H9 (cell line): ENCODE results near the gene ABCB8. TPM values are rescaled to one million over a fixed set of nuclear protein-coding genes. Genes with fewer than 3 reads are reported as not detected.

Experiments used
- DNase-seq: peaks from one replicate; pipeline ENCODE4 v3.0.0-alpha.2; 2017
- H2AFZ ChIP-seq: one replicate; pipeline ENCODE4 v1.6.1; 2013; ENCODE audit warnings: mild to moderate bottlenecking, low read length, control low read depth, moderate library complexity
- H2AK5ac ChIP-seq: 2 replicates; pipeline ENCODE4 v1.6.1; 2013; ENCODE audit warnings: low read length, control low read depth, mixed read lengths; ENCODE audit not compliant: insufficient read length
- H2BK120ac ChIP-seq: one replicate; pipeline ENCODE4 v1.6.1; 2013; ENCODE audit warnings: low read depth, mild to moderate bottlenecking, low read length, control low read depth, inconsistent platforms; ENCODE audit not compliant: poor library complexity, severe bottlenecking
- H2BK12ac ChIP-seq: 2 replicates; pipeline ENCODE4 v1.6.1; 2013; ENCODE audit warnings: low read length, control low read depth, mixed read lengths, low read depth; ENCODE audit not compliant: insufficient read length
- H2BK15ac ChIP-seq: 2 replicates; pipeline ENCODE4 v1.6.1; 2013; ENCODE audit warnings: low read depth, low read length, control low read depth
- H2BK20ac ChIP-seq: one replicate; pipeline ENCODE4 v1.6.1; 2013; ENCODE audit warnings: low read depth, mild to moderate bottlenecking, low read length, control low read depth, inconsistent platforms; ENCODE audit not compliant: poor library complexity, severe bottlenecking
- H2BK5ac ChIP-seq: 2 replicates; pipeline ENCODE4 v1.6.1; 2013; ENCODE audit warnings: low read length, control low read depth, mixed read lengths; ENCODE audit not compliant: insufficient read length
- H3K14ac ChIP-seq: 2 replicates; pipeline ENCODE4 v1.6.1; 2013; ENCODE audit warnings: low read length, control low read depth; ENCODE audit not compliant: insufficient read depth
- H3K18ac ChIP-seq: 2 replicates; pipeline ENCODE4 v1.6.1; 2013; ENCODE audit warnings: low read depth, mild to moderate bottlenecking, mixed read lengths, low read length, control low read depth; ENCODE audit not compliant: insufficient read length
- H3K23ac ChIP-seq: 2 replicates; pipeline ENCODE4 v1.6.1; 2013; ENCODE audit warnings: low read length, control low read depth, mixed read lengths, low read depth; ENCODE audit not compliant: insufficient read length
- H3K23me2 ChIP-seq: 2 replicates; pipeline ENCODE4 v1.6.1; 2013; ENCODE audit warnings: low read depth, mild to moderate bottlenecking, mixed read lengths, low read length, control low read depth; ENCODE audit not compliant: insufficient read length, poor library complexity, severe bottlenecking
- H3K27ac ChIP-seq: 2 replicates; pipeline ENCODE4 v1.5.1; 2013; ENCODE audit warnings: low read length, control low read depth, mixed read lengths, low read depth; ENCODE audit not compliant: insufficient read length
- H3K27me3 ChIP-seq: 2 replicates; pipeline ENCODE4 v1.6.1; 2013; ENCODE audit warnings: low read length, control low read depth, inconsistent platforms; ENCODE audit not compliant: insufficient read depth
- H3K4ac ChIP-seq: 2 replicates; pipeline ENCODE4 v1.6.1; 2013; ENCODE audit warnings: low read depth, mild to moderate bottlenecking, control low read depth, inconsistent platforms, low read length, moderate library complexity
- H3K4me1 ChIP-seq: 2 replicates; pipeline ENCODE4 v1.6.1; 2013; ENCODE audit warnings: low read length, control low read depth, inconsistent platforms; ENCODE audit not compliant: insufficient read depth
- H3K4me2 ChIP-seq: 2 replicates; pipeline ENCODE4 v1.6.1; 2013; ENCODE audit warnings: low read length, control low read depth, mixed read lengths; ENCODE audit not compliant: insufficient read length, insufficient read depth
- H3K56ac ChIP-seq: 2 replicates; pipeline ENCODE4 v1.6.1; 2013; ENCODE audit warnings: low read depth, mild to moderate bottlenecking, mixed read lengths, low read length, control low read depth; ENCODE audit not compliant: insufficient read length
- H3K79me1 ChIP-seq: 2 replicates; pipeline ENCODE4 v1.6.1; 2013; ENCODE audit warnings: low read depth, mild to moderate bottlenecking, moderate library complexity, low read length, control low read depth, inconsistent platforms; ENCODE audit not compliant: insufficient read depth, poor library complexity, severe bottlenecking
- H3K79me2 ChIP-seq: 2 replicates; pipeline ENCODE4 v1.6.1; 2013; ENCODE audit warnings: low read length, control low read depth, inconsistent platforms; ENCODE audit not compliant: insufficient read depth
- H3K9ac ChIP-seq: 2 replicates; pipeline ENCODE4 v1.6.1; 2013; ENCODE audit warnings: low read length, control low read depth, mixed read lengths; ENCODE audit not compliant: insufficient read length; ENCODE audit errors: extremely low read depth
- H3K9me3 ChIP-seq: one replicate; pipeline ENCODE4 v1.6.1; 2013; ENCODE audit warnings: low read depth, low read length, inconsistent platforms; ENCODE audit not compliant: control insufficient read depth
- H3T11ph ChIP-seq: one replicate; pipeline ENCODE4 v1.6.1; 2013; ENCODE audit warnings: mild to moderate bottlenecking, low read length, control low read depth, inconsistent platforms
- H4K20me1 ChIP-seq: one replicate; pipeline ENCODE4 v1.6.1; 2013; ENCODE audit not compliant: control insufficient read depth, insufficient read length, insufficient read depth
- H4K5ac ChIP-seq: 2 replicates; pipeline ENCODE4 v1.6.1; 2013; ENCODE audit warnings: low read depth, mild to moderate bottlenecking, mixed read lengths, low read length, control low read depth; ENCODE audit not compliant: insufficient read length
- H4K8ac ChIP-seq: replicated peaks from 2 replicates; pipeline ENCODE4 v1.6.1; 2013; ENCODE audit warnings: low read length, control low read depth, mixed read lengths, low read depth; ENCODE audit not compliant: insufficient read length
- H4K91ac ChIP-seq: 2 replicates; pipeline ENCODE4 v1.6.1; 2013; ENCODE audit warnings: low read depth, mild to moderate bottlenecking, moderate library complexity, mixed read lengths, low read length, control low read depth; ENCODE audit not compliant: insufficient read length
- H3K27ac Mint-ChIP-seq, 3 experiments: 2 replicates in 2 of 3; 3 replicates in 1 of 3; pipeline ENCODE4 v1.8.0; 2020 to 2021; ENCODE audit warnings: mixed read lengths in 3 of 3, mild to moderate bottlenecking in 1 of 3, moderate library complexity in 1 of 3
- H3K27me3 Mint-ChIP-seq: 2 replicates; pipeline ENCODE4 v1.8.0; 2021; ENCODE audit warnings: low read depth, mild to moderate bottlenecking, moderate library complexity, mixed read lengths
- H3K36me3 Mint-ChIP-seq, 3 experiments: 2 replicates in 2 of 3; 3 replicates in 1 of 3; pipeline ENCODE4 v1.8.0; 2020 to 2021; ENCODE audit warnings: low read depth in 3 of 3, mixed read lengths in 3 of 3; ENCODE audit not compliant: insufficient read depth in 1 of 3
- H3K4me1 Mint-ChIP-seq, 2 experiments: 2 replicates each; pipeline ENCODE4 v1.8.0; 2020; ENCODE audit warnings: mixed read lengths in 2 of 2
- H3K4me3 Mint-ChIP-seq, 2 experiments: 2 replicates in 1 of 2; 3 replicates in 1 of 2; pipeline ENCODE4 v1.8.0; 2020 to 2021; ENCODE audit warnings: mild to moderate bottlenecking in 2 of 2, mixed read lengths in 2 of 2, moderate library complexity in 1 of 2
- H3K9me3 Mint-ChIP-seq, 2 experiments: 2 replicates in 1 of 2; 3 replicates in 1 of 2; pipeline ENCODE4 v1.8.0; 2020; ENCODE audit warnings: mild to moderate bottlenecking in 2 of 2, mixed read lengths in 2 of 2, moderate library complexity in 1 of 2
- CTCF ChIP-seq: fragments of 200-600 bp; sonication (generic); conservative IDR thresholded peaks from 3 replicates; pipeline ENCODE4 v1.8.0; 2021; ENCODE audit warnings: antibody characterized with exemption, mild to moderate bottlenecking
- WGBS: extraction: QIAGEN DNeasy Blood & Tissue Kit; methylation state at CpG from one replicate; pipeline ENCODE4 v1.1.7; 2013; ENCODE audit warnings: missing lambda C conversion rate, low lambda C conversion rate, mixed read lengths; ENCODE audit not compliant: insufficient read length; ENCODE audit errors: extremely low coverage; 5-methylcytosine and 5-hydroxymethylcytosine counted together
- total RNA-seq: library from RNA; stranded (reverse); gene quantifications from 2 replicates; pipeline ENCODE4 v1.2.1, GENCODE V29; 2021

The ABCB8 gene
- total RNA-seq, 1 experiment from 2014 or later: 22.1 TPM

- H3K4me2 ChIP-seq: peak overlapping the region; percentile 17
- H4K91ac ChIP-seq: no peak overlapping the region
- no peak overlapping the region for H3K27ac ChIP-seq
These were observed 9.7 kb upstream of the ABCB8 start for GRCh38 chr7:151018421-151019129.

More at GRCh38 chr7:151018421-151019129, 9.7 kb upstream of the ABCB8 start:
- Histone ChIP-seq H3T11ph (no peak overlapping the region), H3K9me3 (no peaks in the 10 kb centered on the region), H3K23ac (no peak overlapping the region), H3K9ac (no peak overlapping the region), H3K56ac (no peak overlapping the region), H3K14ac (peak overlapping the region; percentile 7; the same call in 1 of the 2 replicates), H2BK5ac (no peak overlapping the region), H2BK20ac (no peak overlapping the region), H4K8ac (no peak overlapping the region), H3K4ac (no peak overlapping the region), H3K79me2 (no peaks in the 10 kb centered on the region), H2BK120ac (no peak overlapping the region), H4K20me1 (no peaks in the 10 kb centered on the region), H3K23me2 (peaks cover 3% of the 10 kb centered on the region), H2AFZ (no peak overlapping the region), H3K18ac (peak overlapping the region; percentile 19), H2AK5ac (no peak overlapping the region), H3K4me1 (peaks cover 6% of the 10 kb centered on the region; the same call in 1 of the 2 replicates), H4K5ac (no peak overlapping the region), H3K79me1 (no peaks in the 10 kb centered on the region), H3K27me3 (peaks cover 6% of the 10 kb centered on the region; the same call in 1 of the 2 replicates), H2BK15ac (no peak overlapping the region), H2BK12ac (no peak overlapping the region)
- DNase-seq: peak; percentile 62
- H3K9me3 Mint-ChIP-seq: peaks cover 0 to 9% of the 10 kb centered on the region in 2 experiments; a peak in 2 of 5 replicates
- TF ChIP-seq CTCF: no peak; the same call in 2 of the 3 replicates
- no CpG with 5 or more reads among the region's 82 CpGs for WGBS
- peaks cover 20 to 47% of the 10 kb centered on the region in 2 experiments for H3K4me1 Mint-ChIP-seq
- H3K4me3 Mint-ChIP-seq: peak overlapping the region; percentile 55 to 79
- peaks cover 2 to 6% (median 6%) of the 10 kb centered on the region in 3 experiments; a peak in 6 of 7 replicates for H3K36me3 Mint-ChIP-seq
- H3K27ac Mint-ChIP-seq: 0 out of 7 replicates have a peak overlapping the region, but pooled peaks of 1 of the 3 experiments have one; percentile 49
- peaks cover 78% of the 10 kb centered on the region for H3K27me3 Mint-ChIP-seq
